A549 (cell line): ENCODE data around the gene DBH. TPM values are rescaled to one million over a fixed set of nuclear protein-coding genes. Genes with fewer than 3 reads are reported as not detected.

Experiments
- ATAC-seq, 2 experiments: fragments of 200-7000 bp in 1 of 2; fragments of >200 bp in 1 of 2; cut with Nextera tagmentation in 1 of 2; cut with Tn5 transposase in 1 of 2; 3 replicates each; pipeline versions ENCODE4 v1.8.0 to v1.9.1; 2018 to 2020; ENCODE audit warnings: mild to moderate bottlenecking in 1 of 2, moderate library complexity in 1 of 2
- CTCF ChIA-PET: fragments of 300-600 bp; sonication (Branson Sonifier 250); formaldehyde crosslinking; extraction: SDS; loops from one replicate; lab custom pipeline; 2021; ENCODE audit warnings: antibody characterized with exemption, inconsistent platforms; lab: Yijun Ruan, JAX
- POLR2A ChIA-PET: fragments of 350-600 bp; formaldehyde crosslinking; extraction: SDS; loops from one replicate; lab custom pipeline; 2021; ENCODE audit warnings: antibody characterized with exemption, inconsistent platforms; lab: Yijun Ruan, JAX
- DNase-seq, 2 experiments: peaks; one replicate each; pipeline versions ENCODE4 v3.0.0 to v3.0.0-alpha.2; 2011 to 2016; ENCODE audit warnings: low read depth in 1 of 2, low spot score in 1 of 2
- FAIRE-seq: peaks from 2 replicates; lab custom pipeline; 2011; peaks lifted over from hg19 to GRCh38; lab: Jason Lieb, UNC
- H3K27ac ChIP-seq, 2 experiments: fragments of >200 bp; sonication (Bioruptor Twin); formaldehyde crosslinking; 3 replicates each; pipeline ENCODE4 v1.5.1; 2016 to 2017
- H3K4me1 ChIP-seq: fragments of >200 bp; sonication (Bioruptor Twin); formaldehyde crosslinking; 3 replicates; pipeline ENCODE4 v1.6.1; 2016
- H3K4me2 ChIP-seq: fragments of >200 bp; sonication (Bioruptor Twin); formaldehyde crosslinking; 3 replicates; pipeline ENCODE4 v1.6.1; 2016
- H3K4me3 ChIP-seq: fragments of >200 bp; sonication (Bioruptor Twin); formaldehyde crosslinking; 3 replicates; pipeline ENCODE4 v1.5.1; 2016
- H3K9me3 ChIP-seq: fragments of >200 bp; sonication (Bioruptor Twin); formaldehyde crosslinking; 3 replicates; pipeline ENCODE4 v1.6.1; 2016
- EHF ChIP-seq: fragments of 250-450 bp; sonication (Bioruptor Pico); IDR thresholded peaks from 2 replicates; pipeline ENCODE4 v1.5.0; 2020; ENCODE audit warnings: mild to moderate bottlenecking
- EHMT2 ChIP-seq: fragments of 200-600 bp; sonication (generic); IDR thresholded peaks from 2 replicates; pipeline ENCODE4 v1.6.1; 2016; ENCODE audit warnings: antibody characterized with exemption, low read depth, mild to moderate bottlenecking, moderate library complexity
- EP300 ChIP-seq, 2 experiments: fragments of >200 bp; sonication (Bioruptor Twin); formaldehyde crosslinking; IDR thresholded peaks; 2 replicates in 1 of 2; 3 replicates in 1 of 2; pipeline ENCODE4 v1.6.1; 2016 to 2017
- GATA3 ChIP-seq: IDR thresholded peaks from 2 replicates; pipeline ENCODE4 v1.6.1; 2012; ENCODE audit warnings: borderline replicate concordance
- HDAC2 ChIP-seq: fragments of 200-600 bp; sonication (generic); IDR thresholded peaks from 2 replicates; pipeline ENCODE4 v1.6.1; 2016
- KDM1A ChIP-seq: fragments of 200-600 bp; sonication (generic); IDR thresholded peaks from 2 replicates; pipeline ENCODE4 v1.6.1; 2016; ENCODE audit warnings: low read depth, mild to moderate bottlenecking
- KDM5A ChIP-seq: fragments of 200-600 bp; sonication (generic); IDR thresholded peaks from 2 replicates; pipeline ENCODE4 v1.6.1; 2016; ENCODE audit warnings: antibody characterized with exemption, mild to moderate bottlenecking
- MAFK ChIP-seq: fragments of 450-650 bp; IDR thresholded peaks from 2 replicates; pipeline ENCODE4 v1.6.1; 2014; ENCODE audit not compliant: partially characterized antibody
- MAZ ChIP-seq: fragments of 150-350 bp; IDR thresholded peaks from 2 replicates; pipeline ENCODE4 v1.6.1; 2014; ENCODE audit warnings: antibody characterized with exemption, low read depth, low read length, borderline replicate concordance
- MYC ChIP-seq: IDR thresholded peaks from 2 replicates; pipeline ENCODE4 v1.6.1; 2012; ENCODE audit warnings: mild to moderate bottlenecking, inconsistent platforms, low read length, improper control_type of control experiment, borderline replicate concordance
- NFE2L2 ChIP-seq: fragments of 150-350 bp; conservative IDR thresholded peaks from 2 replicates; pipeline ENCODE4 v1.6.1; 2014; ENCODE audit warnings: low read length
- NPAS2 ChIP-seq: fragments of 250-450 bp; sonication (Bioruptor Pico); IDR thresholded peaks from 2 replicates; pipeline ENCODE4 v1.8.0; 2022; ENCODE audit warnings: mild to moderate bottlenecking, moderate library complexity, borderline replicate concordance
- PHF8 ChIP-seq: fragments of 200-600 bp; sonication (generic); IDR thresholded peaks from 2 replicates; pipeline ENCODE4 v1.6.1; 2016; ENCODE audit warnings: low read depth, mild to moderate bottlenecking, antibody characterized with exemption, moderate library complexity, borderline replicate concordance
- POLR2A ChIP-seq: IDR thresholded peaks from 2 replicates; pipeline ENCODE4 v1.6.1; 2012; ENCODE audit warnings: mild to moderate bottlenecking, low read length
- POLR2AphosphoS2 ChIP-seq: conservative IDR thresholded peaks from 2 replicates; pipeline ENCODE4 v1.6.1; 2012; ENCODE audit warnings: low read length, improper control_type of control experiment, inconsistent platforms
- RCOR1 ChIP-seq: fragments of 150-350 bp; IDR thresholded peaks from 2 replicates; pipeline ENCODE4 v1.6.1; 2014; ENCODE audit warnings: antibody characterized with exemption, low read length, low read depth
- RNF2 ChIP-seq: fragments of 200-600 bp; sonication (generic); IDR thresholded peaks from 2 replicates; pipeline ENCODE4 v1.6.1; 2016; ENCODE audit warnings: low read depth, mild to moderate bottlenecking, antibody characterized with exemption, moderate library complexity, borderline replicate concordance
- TFCP2L1 ChIP-seq: fragments of 250-450 bp; sonication (Bioruptor Pico); IDR thresholded peaks from 2 replicates; pipeline ENCODE4 v1.5.0; 2021; ENCODE audit warnings: mild to moderate bottlenecking
- TP53 ChIP-seq: fragments of 250-450 bp; sonication (Bioruptor Pico); IDR thresholded peaks from 2 replicates; pipeline ENCODE4 v1.5.0; 2021; ENCODE audit warnings: mild to moderate bottlenecking, moderate library complexity
- ZC3H11A ChIP-seq: fragments of 450-650 bp; IDR thresholded peaks from 2 replicates; pipeline ENCODE4 v1.6.1; 2014; ENCODE audit warnings: antibody characterized with exemption, mild to moderate bottlenecking
- ZFP36 ChIP-seq: fragments of 450-650 bp; IDR thresholded peaks from 2 replicates; pipeline ENCODE4 v1.6.1; 2014; ENCODE audit warnings: borderline replicate concordance; ENCODE audit not compliant: partially characterized antibody
- ZSCAN20 ChIP-seq: fragments of 250-450 bp; sonication (Bioruptor Pico); IDR thresholded peaks from 2 replicates; pipeline ENCODE4 v1.8.0; 2022; ENCODE audit warnings: mild to moderate bottlenecking, moderate library complexity
- WGBS: methylation state at CpG from one replicate; pipeline ENCODE4 v1.1.6; 2017; ENCODE audit errors: missing lambda C conversion rate; 5-methylcytosine and 5-hydroxymethylcytosine counted together
- polyA plus RNA-seq, 4 experiments: library from polyadenylated mRNA; depleted of rRNA in 3 of 4; stranded (reverse); fragments of >200 nt; fragmentation: RNase III in 1 of 4; extraction: RNeasy Plus Mini Kit Qiagen cat#74134 plus additional on column Dnase treatment in 1 of 4; gene quantifications; 2 replicates in 3 of 4; 3 replicates in 1 of 4; pipeline ENCODE4 v1.2.3, GENCODE V29; 2011 to 2017
- TF ChIP-seq, protein P1 (sequence below): fragments of >200 bp; sonication (Bioruptor Twin); formaldehyde crosslinking; IDR thresholded peaks from 3 replicates; pipeline ENCODE4 v1.5.1; 2016
- TF ChIP-seq, protein P2 (sequence below): fragments of >200 bp; sonication (Bioruptor Twin); formaldehyde crosslinking; IDR thresholded peaks from 2 replicates; pipeline ENCODE4 v1.6.1; 2016
- TF ChIP-seq, protein P3 (sequence below): IDR thresholded peaks from 2 replicates; pipeline ENCODE4 v1.6.1; 2012; ENCODE audit warnings: low read depth, borderline replicate concordance
- TF ChIP-seq, protein P4 (sequence below): IDR thresholded peaks from 2 replicates; pipeline ENCODE4 v1.6.1; 2012
- TF ChIP-seq, protein P5 (sequence below): fragments of 200-600 bp; sonication (generic); IDR thresholded peaks from 2 replicates; pipeline ENCODE4 v1.6.1; 2016; ENCODE audit warnings: antibody characterized with exemption, mild to moderate bottlenecking, moderate library complexity
- TF ChIP-seq, protein P6 (sequence below): fragments of 150-350 bp; IDR thresholded peaks from 2 replicates; pipeline ENCODE4 v1.6.1; 2014; ENCODE audit warnings: low read depth, mild to moderate bottlenecking, low read length

DBH gene
- polyA plus RNA-seq, 2 of the 4 experiments (the other 2 are of a cell fraction), result not detected

DNA sequence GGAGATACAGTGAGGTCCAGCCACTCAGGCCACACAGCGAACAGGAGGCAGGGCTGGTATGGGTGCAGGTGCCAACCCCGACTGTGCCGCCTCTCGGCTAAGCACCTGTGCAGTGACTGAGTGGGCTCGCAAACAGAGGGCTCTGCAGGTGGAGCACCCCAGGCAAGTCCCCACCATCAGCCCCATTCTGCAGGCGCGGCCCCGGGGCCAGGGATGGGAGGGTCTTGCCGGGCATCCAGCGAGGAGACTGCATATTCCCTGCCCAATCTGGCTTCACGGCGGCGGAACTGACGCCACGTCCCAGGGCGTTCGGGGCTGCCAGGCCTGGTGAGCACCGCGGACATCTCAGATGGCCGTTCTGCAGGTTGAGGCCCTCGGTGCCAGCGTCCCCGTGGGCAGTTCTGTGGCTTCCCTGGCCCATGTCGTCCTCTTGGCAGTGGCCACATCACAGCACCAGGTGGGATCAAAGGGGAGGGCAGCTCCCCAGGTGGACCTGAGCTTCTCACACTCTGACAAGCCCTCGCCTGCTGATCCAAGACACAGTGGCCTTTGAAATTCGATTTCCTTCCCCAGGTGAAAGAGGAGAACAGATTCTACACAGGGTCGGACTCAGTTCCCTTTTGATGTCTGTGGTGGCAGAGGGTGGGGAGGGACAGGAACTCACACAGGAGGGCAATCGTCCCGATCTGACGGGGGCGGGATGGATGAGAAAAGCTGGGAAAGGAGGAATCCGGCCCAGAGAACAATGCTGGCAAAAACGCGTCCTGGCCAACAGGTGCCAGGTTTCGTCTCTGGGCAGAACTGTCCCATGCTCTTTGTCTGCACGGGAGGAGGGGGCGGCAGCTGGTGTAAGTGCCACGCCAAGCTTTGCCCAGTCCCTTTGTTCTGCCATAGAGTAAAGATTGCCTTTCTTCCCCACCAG, 18.8 kb downstream of the DBH start:
- Histone ChIP-seq H3K4me2 (no peak overlapping the region), H3K4me1 (peaks cover 15% of the 10 kb centered on the region; the same call in 2 of the 3 replicates), H3K9me3 (no peaks in the 10 kb centered on the region), H3K4me3 (no peak overlapping the region), H3K27ac (no peak overlapping the region)
- DNase-seq, result no peak
- ChIA-PET POLR2A (no interaction called here), CTCF (interaction anchor here (0.6 to 1.5 kb wide), 4 partner anchors 13 to 75 kb away, joined by 3 to 4 read pairs (median 3); no protein-coding TSS in a partner anchor)
- TF ChIP-seq NPAS2 (CRISPR knock-in tag) (no peak), POLR2A (no peak), RNF2 (no peak), EP300 (IDR thresholded peaks at IDR 0.05) (no peak), ZC3H11A (no peak), KDM5A (no peak), ZFP36 (no peak), KDM1A (no peak), TP53 (CRISPR knock-in tag) (no peak), HDAC2 (no peak), TFCP2L1 (CRISPR knock-in tag) (no peak), EHF (CRISPR knock-in tag) (no peak), NFE2L2 (no peak), GATA3 (no peak)
- TF ChIP-seq, protein P1, sequence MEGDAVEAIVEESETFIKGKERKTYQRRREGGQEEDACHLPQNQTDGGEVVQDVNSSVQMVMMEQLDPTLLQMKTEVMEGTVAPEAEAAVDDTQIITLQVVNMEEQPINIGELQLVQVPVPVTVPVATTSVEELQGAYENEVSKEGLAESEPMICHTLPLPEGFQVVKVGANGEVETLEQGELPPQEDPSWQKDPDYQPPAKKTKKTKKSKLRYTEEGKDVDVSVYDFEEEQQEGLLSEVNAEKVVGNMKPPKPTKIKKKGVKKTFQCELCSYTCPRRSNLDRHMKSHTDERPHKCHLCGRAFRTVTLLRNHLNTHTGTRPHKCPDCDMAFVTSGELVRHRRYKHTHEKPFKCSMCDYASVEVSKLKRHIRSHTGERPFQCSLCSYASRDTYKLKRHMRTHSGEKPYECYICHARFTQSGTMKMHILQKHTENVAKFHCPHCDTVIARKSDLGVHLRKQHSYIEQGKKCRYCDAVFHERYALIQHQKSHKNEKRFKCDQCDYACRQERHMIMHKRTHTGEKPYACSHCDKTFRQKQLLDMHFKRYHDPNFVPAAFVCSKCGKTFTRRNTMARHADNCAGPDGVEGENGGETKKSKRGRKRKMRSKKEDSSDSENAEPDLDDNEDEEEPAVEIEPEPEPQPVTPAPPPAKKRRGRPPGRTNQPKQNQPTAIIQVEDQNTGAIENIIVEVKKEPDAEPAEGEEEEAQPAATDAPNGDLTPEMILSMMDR, result no peak
- TF ChIP-seq, protein P2, sequence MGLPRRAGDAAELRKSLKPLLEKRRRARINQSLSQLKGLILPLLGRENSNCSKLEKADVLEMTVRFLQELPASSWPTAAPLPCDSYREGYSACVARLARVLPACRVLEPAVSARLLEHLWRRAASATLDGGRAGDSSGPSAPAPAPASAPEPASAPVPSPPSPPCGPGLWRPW, result no peak
- TF ChIP-seq, protein P3, sequence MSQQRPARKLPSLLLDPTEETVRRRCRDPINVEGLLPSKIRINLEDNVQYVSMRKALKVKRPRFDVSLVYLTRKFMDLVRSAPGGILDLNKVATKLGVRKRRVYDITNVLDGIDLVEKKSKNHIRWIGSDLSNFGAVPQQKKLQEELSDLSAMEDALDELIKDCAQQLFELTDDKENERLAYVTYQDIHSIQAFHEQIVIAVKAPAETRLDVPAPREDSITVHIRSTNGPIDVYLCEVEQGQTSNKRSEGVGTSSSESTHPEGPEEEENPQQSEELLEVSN, result no peak
- TF ChIP-seq, protein P4, sequence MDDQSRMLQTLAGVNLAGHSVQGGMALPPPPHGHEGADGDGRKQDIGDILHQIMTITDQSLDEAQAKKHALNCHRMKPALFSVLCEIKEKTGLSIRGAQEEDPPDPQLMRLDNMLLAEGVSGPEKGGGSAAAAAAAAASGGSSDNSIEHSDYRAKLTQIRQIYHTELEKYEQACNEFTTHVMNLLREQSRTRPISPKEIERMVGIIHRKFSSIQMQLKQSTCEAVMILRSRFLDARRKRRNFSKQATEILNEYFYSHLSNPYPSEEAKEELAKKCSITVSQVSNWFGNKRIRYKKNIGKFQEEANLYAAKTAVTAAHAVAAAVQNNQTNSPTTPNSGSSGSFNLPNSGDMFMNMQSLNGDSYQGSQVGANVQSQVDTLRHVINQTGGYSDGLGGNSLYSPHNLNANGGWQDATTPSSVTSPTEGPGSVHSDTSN, result no peak
- WGBS, result 56% methylated on average over 31 of the region's 38 CpGs
- no peak for ATAC-seq
- no peak for FAIRE-seq

DNA sequence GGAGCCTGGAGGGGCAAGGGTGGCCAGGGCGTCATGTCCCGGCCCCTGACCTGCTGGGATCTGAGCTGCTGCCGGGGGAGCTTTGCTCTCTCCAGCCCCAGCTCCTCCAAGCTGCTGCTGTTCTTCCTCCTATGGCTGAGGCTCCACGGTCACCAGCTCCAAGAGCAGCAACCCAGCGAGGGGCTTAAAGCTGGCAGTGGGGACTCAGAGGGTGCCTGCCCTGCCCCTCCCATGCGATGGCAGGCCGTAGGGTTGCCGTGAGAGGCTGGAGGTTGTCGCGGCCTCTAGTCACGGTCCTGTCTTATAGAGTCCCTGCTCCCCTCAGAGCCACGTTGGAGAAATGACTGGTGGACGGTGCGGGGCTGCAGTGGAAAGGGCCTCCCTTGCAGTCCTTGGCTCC, 19.5 kb downstream of the DBH start:
- Histone ChIP-seq H3K4me3 (no peak overlapping the region), H3K27ac (no peak overlapping the region), H3K4me2 (no peak overlapping the region), H3K9me3 (no peaks in the 10 kb centered on the region), H3K4me1 (peaks cover 15% of the 10 kb centered on the region; the same call in 2 of the 3 replicates)
- no peak for DNase-seq
- ChIA-PET CTCF (interaction anchor here (1.0 to 1.5 kb wide), 3 partner anchors 14 to 23 kb away, joined by 3 read pairs; no protein-coding TSS in a partner anchor), POLR2A (no interaction called here)
- 62% methylated on average over 11 of the region's 14 CpGs for whole genome bisulfite sequencing
- no peak for FAIRE-seq
- no peak for ATAC-seq
- TF ChIP-seq RCOR1 (no peak), PHF8 (no peak), MAFK (no peak), POLR2AphosphoS2 (no peak), RNF2 (no peak), ZSCAN20 (CRISPR knock-in tag) (no peak), NPAS2 (CRISPR knock-in tag) (no peak), EHMT2 (no peak), POLR2A (no peak), MYC (no peak), TP53 (CRISPR knock-in tag) (no peak), MAZ (no peak)
- TF ChIP-seq, protein P5, sequence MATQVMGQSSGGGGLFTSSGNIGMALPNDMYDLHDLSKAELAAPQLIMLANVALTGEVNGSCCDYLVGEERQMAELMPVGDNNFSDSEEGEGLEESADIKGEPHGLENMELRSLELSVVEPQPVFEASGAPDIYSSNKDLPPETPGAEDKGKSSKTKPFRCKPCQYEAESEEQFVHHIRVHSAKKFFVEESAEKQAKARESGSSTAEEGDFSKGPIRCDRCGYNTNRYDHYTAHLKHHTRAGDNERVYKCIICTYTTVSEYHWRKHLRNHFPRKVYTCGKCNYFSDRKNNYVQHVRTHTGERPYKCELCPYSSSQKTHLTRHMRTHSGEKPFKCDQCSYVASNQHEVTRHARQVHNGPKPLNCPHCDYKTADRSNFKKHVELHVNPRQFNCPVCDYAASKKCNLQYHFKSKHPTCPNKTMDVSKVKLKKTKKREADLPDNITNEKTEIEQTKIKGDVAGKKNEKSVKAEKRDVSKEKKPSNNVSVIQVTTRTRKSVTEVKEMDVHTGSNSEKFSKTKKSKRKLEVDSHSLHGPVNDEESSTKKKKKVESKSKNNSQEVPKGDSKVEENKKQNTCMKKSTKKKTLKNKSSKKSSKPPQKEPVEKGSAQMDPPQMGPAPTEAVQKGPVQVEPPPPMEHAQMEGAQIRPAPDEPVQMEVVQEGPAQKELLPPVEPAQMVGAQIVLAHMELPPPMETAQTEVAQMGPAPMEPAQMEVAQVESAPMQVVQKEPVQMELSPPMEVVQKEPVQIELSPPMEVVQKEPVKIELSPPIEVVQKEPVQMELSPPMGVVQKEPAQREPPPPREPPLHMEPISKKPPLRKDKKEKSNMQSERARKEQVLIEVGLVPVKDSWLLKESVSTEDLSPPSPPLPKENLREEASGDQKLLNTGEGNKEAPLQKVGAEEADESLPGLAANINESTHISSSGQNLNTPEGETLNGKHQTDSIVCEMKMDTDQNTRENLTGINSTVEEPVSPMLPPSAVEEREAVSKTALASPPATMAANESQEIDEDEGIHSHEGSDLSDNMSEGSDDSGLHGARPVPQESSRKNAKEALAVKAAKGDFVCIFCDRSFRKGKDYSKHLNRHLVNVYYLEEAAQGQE, result no peak
- TF ChIP-seq, protein P6, sequence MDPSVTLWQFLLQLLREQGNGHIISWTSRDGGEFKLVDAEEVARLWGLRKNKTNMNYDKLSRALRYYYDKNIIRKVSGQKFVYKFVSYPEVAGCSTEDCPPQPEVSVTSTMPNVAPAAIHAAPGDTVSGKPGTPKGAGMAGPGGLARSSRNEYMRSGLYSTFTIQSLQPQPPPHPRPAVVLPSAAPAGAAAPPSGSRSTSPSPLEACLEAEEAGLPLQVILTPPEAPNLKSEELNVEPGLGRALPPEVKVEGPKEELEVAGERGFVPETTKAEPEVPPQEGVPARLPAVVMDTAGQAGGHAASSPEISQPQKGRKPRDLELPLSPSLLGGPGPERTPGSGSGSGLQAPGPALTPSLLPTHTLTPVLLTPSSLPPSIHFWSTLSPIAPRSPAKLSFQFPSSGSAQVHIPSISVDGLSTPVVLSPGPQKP, result no peak
